GM10266 (cell line): ENCODE data around the gene STON1.
"Not testable (repeated sequence)": the region's sequence is repeated elsewhere in the genome, so short reads cannot be mapped to it uniquely, and the experiment has no call there.

ENCODE experiments used
- DNase-seq: peaks from one replicate; pipeline ENCODE4 v3.0.0; 2012; ENCODE audit errors: extremely low spot score
- TF ChIP-seq, protein P1 (sequence below): IDR thresholded peaks from 2 replicates; pipeline ENCODE4 v1.5.1; 2012; ENCODE audit warnings: mild to moderate bottlenecking, low read depth; ENCODE audit not compliant: control insufficient read depth, insufficient read depth; ENCODE audit errors: missing control alignments

STON1 gene

DNA sequence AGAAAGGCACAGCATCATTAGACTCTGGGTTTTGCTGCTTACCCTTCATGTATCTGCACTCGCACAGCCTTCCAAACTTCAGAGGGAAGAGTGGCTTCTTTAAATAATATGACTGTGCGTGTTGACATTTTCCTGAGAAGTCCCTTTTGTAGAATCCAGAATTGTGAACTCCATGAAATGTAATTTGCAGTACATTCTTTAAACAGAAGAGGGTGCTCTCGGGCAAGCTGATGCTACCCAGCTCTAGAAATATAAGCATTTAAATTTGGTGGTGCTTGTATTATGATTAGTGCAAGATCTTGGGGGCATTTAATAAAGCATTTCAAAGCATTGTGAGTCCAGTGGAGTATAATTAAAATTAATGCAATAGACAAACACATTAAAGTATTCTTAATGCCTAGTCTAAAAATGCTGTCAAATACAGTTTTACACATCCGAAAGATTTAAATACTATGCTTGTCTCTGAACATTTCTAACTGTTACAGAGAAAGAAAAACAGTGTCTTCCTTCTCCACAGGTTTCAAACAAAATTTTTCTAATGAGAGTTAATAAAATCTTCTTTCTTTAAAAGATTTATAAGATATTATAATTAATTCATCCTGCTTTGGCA lies 70.4 kb downstream of the STON1 start:
- TF ChIP-seq, protein P1, sequence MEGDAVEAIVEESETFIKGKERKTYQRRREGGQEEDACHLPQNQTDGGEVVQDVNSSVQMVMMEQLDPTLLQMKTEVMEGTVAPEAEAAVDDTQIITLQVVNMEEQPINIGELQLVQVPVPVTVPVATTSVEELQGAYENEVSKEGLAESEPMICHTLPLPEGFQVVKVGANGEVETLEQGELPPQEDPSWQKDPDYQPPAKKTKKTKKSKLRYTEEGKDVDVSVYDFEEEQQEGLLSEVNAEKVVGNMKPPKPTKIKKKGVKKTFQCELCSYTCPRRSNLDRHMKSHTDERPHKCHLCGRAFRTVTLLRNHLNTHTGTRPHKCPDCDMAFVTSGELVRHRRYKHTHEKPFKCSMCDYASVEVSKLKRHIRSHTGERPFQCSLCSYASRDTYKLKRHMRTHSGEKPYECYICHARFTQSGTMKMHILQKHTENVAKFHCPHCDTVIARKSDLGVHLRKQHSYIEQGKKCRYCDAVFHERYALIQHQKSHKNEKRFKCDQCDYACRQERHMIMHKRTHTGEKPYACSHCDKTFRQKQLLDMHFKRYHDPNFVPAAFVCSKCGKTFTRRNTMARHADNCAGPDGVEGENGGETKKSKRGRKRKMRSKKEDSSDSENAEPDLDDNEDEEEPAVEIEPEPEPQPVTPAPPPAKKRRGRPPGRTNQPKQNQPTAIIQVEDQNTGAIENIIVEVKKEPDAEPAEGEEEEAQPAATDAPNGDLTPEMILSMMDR = peak; percentile 69
- no peak for DNase-seq

DNA sequence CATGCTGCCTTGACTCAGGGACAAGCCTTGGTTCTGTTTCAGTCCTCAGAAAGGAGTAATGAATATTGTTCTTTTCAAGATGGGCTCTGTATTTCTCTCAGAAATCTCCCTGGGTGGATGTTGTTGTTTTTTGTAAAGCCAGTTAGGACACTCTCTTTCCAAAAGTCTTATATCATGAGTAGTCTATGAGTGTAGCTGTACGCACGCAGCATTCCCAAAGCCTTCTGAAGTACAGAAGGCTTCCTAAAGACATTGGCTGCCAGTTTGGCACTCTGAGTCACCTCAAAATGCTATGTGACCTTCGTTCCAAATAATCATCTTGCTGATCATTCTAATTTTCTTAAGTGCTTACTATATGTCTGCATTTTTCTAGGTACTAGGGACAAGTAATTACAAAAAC lies 71.0 kb downstream of the STON1 start:
- TF ChIP-seq, protein P1 = no peak
- no peak for DNase-seq

DNA sequence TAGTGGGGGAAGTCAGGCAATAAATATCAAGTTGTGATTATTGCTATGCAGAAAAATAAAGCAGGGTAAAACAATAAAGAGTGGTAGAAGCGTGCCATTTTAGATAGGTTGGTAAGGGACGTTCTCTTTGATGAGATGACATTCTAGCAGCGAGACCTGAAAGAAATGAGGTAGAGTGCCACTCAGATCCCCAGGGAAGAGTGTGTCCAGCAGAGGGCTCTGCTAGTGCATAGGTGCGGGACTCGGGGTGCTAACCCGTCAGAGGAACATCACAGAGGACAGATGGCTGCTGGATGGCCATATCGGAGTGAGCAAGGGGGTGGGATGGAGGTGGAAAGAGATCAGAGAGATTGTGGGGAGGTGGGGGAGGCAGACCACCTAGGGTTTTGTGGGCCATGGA lies 71.4 kb downstream of the STON1 start:
- no peak for DNase-seq
- TF ChIP-seq, protein P1 = peak; percentile 55

DNA sequence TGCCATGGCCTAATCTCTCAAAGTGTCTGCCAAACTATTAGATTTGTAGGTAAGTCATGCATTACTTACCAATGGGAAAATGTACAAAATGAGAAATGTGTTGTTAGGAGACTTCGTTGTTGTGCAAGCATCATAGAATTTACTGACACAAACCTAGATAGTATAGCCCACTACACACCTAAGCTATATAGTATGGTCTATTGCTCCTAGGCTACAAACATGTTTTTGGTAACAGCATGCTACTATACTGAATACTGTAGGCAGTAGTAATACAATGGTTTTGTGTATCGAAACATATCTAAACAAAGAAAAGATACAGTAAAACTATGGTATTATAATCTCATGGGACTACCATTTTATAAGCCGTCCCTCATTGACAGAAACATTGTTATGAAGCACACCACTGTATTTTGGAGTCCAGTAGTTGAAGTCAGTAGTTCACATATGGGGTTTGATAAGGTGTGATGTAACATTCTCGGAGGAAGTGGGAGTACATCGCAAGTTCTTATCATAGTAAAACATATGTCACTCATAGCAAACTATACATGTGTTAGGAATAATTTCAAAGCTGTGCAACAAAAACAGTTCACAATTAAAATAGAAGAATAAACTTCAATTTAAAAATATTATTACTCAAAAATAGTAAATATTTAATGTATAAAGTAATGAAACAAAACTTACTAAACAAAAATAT lies 75.7 kb downstream of the STON1 start:
- DNase-seq = no peak
- TF ChIP-seq, protein P1 = no peak

DNA sequence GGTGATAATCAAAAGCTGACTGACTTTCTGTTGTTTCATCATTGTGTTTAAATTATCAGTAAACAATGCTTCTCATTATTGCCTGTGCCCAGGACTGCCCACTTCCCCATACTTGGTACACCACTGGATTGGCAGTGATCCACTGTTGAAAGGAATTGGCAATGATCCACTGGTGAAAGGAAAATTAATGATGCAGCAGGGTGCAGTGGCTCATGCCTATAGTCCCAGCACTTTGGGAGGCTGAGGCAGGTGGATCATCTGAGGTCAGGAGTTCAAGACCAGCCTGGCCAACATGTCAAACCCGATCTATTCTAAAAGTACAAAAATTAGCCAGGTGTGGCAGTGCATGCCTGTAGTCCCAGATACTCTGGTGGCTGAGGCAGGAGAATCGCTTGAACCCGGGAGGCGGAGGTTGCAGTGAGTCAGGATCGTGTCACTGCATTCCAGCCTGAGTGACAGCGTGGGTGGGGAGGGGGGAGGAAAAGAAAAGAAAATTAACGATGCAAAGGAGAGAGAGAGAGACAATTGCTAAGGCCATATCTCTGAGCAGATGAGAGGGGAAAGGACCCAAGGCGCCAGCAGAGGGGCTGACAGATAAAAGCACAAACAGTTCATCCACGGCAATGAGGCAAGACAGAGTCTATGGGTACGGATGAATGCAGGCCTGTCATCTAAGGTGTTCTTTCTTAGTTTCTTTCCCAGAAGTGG lies 77.5 kb downstream of the STON1 start:
- no peak for DNase-seq
- TF ChIP-seq, protein P1 = no peak

DNA sequence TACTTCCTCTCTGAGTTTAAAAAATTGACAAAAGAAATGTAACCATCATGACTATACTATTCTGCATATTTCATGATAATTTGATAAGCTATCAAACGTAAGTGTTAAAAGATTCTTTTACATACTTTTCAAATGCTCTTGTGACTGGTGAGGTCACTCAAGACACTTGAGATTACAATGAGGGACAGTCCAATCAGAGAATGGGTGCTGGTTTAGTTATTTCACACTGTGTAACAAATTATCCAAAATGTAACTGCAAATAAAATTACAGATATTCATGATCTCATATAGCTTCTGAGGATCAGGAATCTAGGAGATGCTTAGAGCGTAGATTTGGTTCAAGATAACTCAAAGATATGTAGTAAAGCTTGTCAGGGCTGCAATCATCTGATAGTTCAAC lies 83.3 kb downstream of the STON1 start:
- TF ChIP-seq, protein P1 = no peak
- DNase-seq = no peak

DNA sequence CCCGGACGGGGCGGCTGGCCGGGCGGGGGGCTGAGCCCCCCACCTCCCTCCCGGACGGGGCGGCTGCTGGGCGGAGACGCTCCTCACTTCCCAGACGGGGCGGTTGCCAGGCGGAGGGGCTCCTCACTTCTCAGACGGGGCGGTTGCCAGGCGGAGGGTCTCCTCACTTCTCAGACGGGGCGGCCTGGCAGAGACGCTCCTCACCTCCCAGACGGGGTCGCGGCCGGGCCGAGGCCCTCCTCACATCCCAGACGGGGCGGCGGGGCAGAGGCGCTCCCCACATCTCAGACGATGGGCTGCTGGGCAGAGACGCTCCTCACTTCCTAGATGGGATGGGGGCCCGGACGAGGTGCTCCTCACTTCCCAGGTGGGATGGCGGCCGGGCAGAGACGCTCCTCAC lies 84.6 kb downstream of the STON1 start:
- DNase-seq = not testable (repeated sequence)
